Suprapubic skin (tissue), 4 donors: ENCODE data around the gene HAUS7. TPM values are rescaled to one million over a fixed set of nuclear protein-coding genes. Genes with fewer than 3 reads are reported as not detected.

Experiments used
- DNase-seq, 2 donors: peaks; one replicate each; pipeline ENCODE4 v3.0.0-alpha.2; 2019; ENCODE audit warnings: low spot score in 2 of 2
- H3K27ac ChIP-seq: fragments of 200-600 bp; sonication (generic); one replicate; pipeline ENCODE4 v1.5.1; 2019
- H3K27me3 ChIP-seq: fragments of 200-600 bp; sonication (generic); one replicate; pipeline ENCODE4 v1.5.1; 2019
- H3K36me3 ChIP-seq: fragments of 200-600 bp; sonication (generic); one replicate; pipeline ENCODE4 v1.5.1; 2019
- H3K4me1 ChIP-seq: fragments of 200-600 bp; sonication (generic); one replicate; pipeline ENCODE4 v1.5.1; 2019
- H3K4me3 ChIP-seq: fragments of 200-600 bp; sonication (generic); one replicate; pipeline ENCODE4 v1.5.1; 2019; ENCODE audit warnings: mild to moderate bottlenecking
- H3K9me3 ChIP-seq: fragments of 200-600 bp; sonication (generic); one replicate; pipeline ENCODE4 v1.5.1; 2019
- CTCF ChIP-seq, 2 donors: fragments of 200-600 bp in 1 of 2; fragments of 450-650 bp in 1 of 2; sonication (generic) in 1 of 2; IDR thresholded peaks; one replicate each; pipeline ENCODE4 v1.5.1; 2016 to 2019; ENCODE audit warnings: antibody characterized with exemption in 2 of 2, mild to moderate bottlenecking in 1 of 2, moderate library complexity in 1 of 2
- EP300 ChIP-seq: sonication (generic); formaldehyde crosslinking; IDR thresholded peaks from one replicate; pipeline ENCODE4 v1.6.1; 2017; ENCODE audit warnings: antibody characterized with exemption
- POLR2A ChIP-seq, 2 donors: fragments of 450-650 bp; IDR thresholded peaks; one replicate each; pipeline ENCODE4 v1.6.1; 2017; ENCODE audit warnings: antibody characterized with exemption in 2 of 2, mild to moderate bottlenecking in 2 of 2, moderate library complexity in 2 of 2
- POLR2AphosphoS5 ChIP-seq, 3 donors: sonication (generic); formaldehyde crosslinking; IDR thresholded peaks; one replicate each; pipeline ENCODE4 v1.6.1; 2017; ENCODE audit warnings: antibody characterized with exemption in 3 of 3
- WGBS: methylation state at CpG from one replicate; pipeline ENCODE4 v1.1.5; 2018; 5-methylcytosine and 5-hydroxymethylcytosine counted together
- total RNA-seq, 4 donors: library from RNA; depleted of rRNA; stranded (reverse); fragments of >200 nt; gene quantifications; one replicate each; pipeline ENCODE4 v1.1.0, GENCODE V29; 2016

The HAUS7 gene
- total RNA-seq, 4 donors from 2014 or later, result 16.4 to 43.4 (median 18.9) TPM

DNA sequence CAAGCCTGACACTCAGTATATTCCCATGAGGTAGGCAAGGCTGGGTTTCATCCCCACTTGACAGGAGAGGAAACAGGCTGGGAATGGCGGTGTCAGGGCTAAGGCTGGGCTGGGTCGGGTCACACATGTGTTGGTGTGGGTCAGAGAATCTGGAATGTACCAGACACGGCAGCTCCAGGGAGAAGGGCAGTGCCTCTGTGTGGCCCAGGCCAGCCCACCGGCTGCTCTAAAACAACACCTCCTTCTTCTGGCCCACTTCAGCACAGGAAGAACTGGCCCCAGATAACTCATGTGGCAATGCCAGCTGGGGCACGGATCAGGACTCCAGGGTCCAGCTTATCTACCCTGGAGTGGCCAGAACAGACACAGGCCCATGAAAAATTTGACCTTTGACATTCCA lies 6.3 kb downstream of the HAUS7 start:
- peaks cover 3% of the 10 kb centered on the region for H3K36me3 ChIP-seq
- no peak overlapping the region for H3K27ac ChIP-seq
- H3K9me3 ChIP-seq, result no peaks in the 10 kb centered on the region
- peaks cover 3% of the 10 kb centered on the region for H3K4me1 ChIP-seq
- H3K27me3 ChIP-seq, result no peaks in the 10 kb centered on the region
- 86% methylated on average over 5 of the region's 5 CpGs for WGBS
- no peak for TF ChIP-seq CTCF (IDR thresholded peaks at IDR 0.05)
- TF ChIP-seq POLR2A (IDR thresholded peaks at IDR 0.05), result no peak
- no peak for TF ChIP-seq POLR2AphosphoS5 (IDR thresholded peaks at IDR 0.05)
- TF ChIP-seq EP300, result no peak
- DNase-seq, result no peak
- H3K4me3 ChIP-seq, result no peak overlapping the region

DNA sequence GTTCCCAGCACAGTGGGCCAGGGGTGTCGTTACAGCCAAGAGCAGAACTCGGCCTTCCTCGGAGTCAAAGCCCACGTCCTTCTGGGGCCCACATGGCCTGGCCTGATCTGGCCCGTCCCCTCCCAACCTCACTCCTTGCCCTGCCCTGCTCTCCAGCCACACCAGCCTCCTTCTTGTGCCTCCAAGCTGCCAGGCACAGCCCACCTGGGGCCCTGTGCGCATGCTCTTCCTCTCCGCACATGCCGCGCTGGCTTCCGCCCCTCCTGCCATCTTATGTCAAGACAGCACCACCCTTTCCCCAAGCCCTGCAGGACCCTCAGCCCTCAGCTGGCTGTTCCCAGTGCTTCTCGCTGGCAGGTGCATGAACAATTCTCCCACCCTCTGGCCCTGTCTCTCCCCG lies 6.8 kb downstream of the HAUS7 start:
- TF ChIP-seq POLR2AphosphoS5 (IDR thresholded peaks at IDR 0.05), result no peak
- TF ChIP-seq POLR2A (IDR thresholded peaks at IDR 0.05), result no peak
- no peak for TF ChIP-seq EP300
- no peak for TF ChIP-seq CTCF (IDR thresholded peaks at IDR 0.05)
- Histone ChIP-seq H3K9me3 (no peaks in the 10 kb centered on the region), H3K27me3 (no peaks in the 10 kb centered on the region), H3K4me1 (no peaks in the 10 kb centered on the region), H3K36me3 (peaks cover 3% of the 10 kb centered on the region), H3K4me3 (no peak overlapping the region), H3K27ac (no peak overlapping the region)
- 87% methylated on average over 12 of the region's 12 CpGs for WGBS
- DNase-seq, result no peak

GRCh38 chrX:153463031-153463430 lies 7.3 kb downstream of the HAUS7 start:
- no peaks in the 10 kb centered on the region for H3K4me1 ChIP-seq
- H3K27ac ChIP-seq, result no peak overlapping the region
- H3K36me3 ChIP-seq, result peaks cover 3% of the 10 kb centered on the region
- no peak for TF ChIP-seq EP300
- TF ChIP-seq POLR2AphosphoS5 (IDR thresholded peaks at IDR 0.05), result no peak
- H3K9me3 ChIP-seq, result no peaks in the 10 kb centered on the region
- DNase-seq, result no peak
- WGBS, result 69% methylated on average over 3 of the region's 6 CpGs
- H3K4me3 ChIP-seq, result no peak overlapping the region
- no peaks in the 10 kb centered on the region for H3K27me3 ChIP-seq

DNA sequence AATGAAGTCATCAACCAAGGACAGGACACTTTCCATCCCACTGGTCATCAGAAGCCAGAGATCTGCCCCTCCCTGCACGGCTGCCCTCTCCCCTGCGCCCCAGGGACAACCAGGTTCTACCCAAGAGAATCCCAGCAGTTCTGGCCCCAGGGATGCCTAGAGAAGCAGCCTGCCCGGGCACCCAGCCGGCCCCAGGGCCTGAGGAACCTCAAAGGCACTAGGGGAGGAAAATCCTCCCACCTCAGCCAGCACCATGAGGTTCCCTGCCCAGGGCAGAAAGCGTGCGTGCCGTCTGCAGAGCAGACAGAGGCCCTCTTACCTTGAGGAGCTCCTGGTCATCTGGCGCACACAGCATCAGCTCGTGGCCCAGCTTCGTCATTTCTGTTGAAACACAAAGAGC lies 8.1 kb downstream of the HAUS7 start:
- Histone ChIP-seq H3K9me3 (no peaks in the 10 kb centered on the region), H3K36me3 (peaks cover 3% of the 10 kb centered on the region), H3K4me3 (no peak overlapping the region), H3K27ac (no peak overlapping the region), H3K27me3 (no peaks in the 10 kb centered on the region), H3K4me1 (no peaks in the 10 kb centered on the region)
- 95% methylated on average over 4 of the region's 10 CpGs for WGBS
- no peak for DNase-seq
- TF ChIP-seq EP300 (no peak), CTCF (IDR thresholded peaks at IDR 0.05) (no peak), POLR2AphosphoS5 (IDR thresholded peaks at IDR 0.05) (no peak), POLR2A (IDR thresholded peaks at IDR 0.05) (no peak)

DNA sequence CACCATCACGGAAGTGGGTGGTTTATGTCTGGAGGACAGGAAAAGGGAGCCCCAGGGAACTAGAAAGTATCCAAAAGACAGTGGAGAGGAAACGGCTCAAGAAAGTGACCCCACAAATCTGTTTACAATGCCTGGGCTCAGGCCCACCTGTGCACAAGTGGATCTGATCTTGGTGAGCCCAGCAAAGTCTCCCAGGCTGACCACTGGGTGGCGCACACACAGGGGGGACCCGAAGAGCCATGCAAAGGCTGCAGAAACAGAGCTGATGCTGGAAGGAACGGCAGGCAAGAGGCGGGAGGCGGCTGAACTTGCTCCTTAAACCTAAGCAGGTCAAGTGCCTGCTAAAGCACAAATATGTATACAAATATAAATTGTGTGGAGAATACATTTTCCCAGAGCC lies 9.6 kb downstream of the HAUS7 start:
- no peak for DNase-seq
- H3K4me1 ChIP-seq, result peaks cover 2% of the 10 kb centered on the region
- H3K9me3 ChIP-seq, result no peaks in the 10 kb centered on the region
- TF ChIP-seq POLR2A (IDR thresholded peaks at IDR 0.05) (no peak), EP300 (no peak), POLR2AphosphoS5 (IDR thresholded peaks at IDR 0.05) (no peak), CTCF (IDR thresholded peaks at IDR 0.05) (peak in 1 of 2 donors; percentile 45)
- WGBS, result 55% methylated on average over 7 of the region's 7 CpGs
- no peak overlapping the region for H3K27ac ChIP-seq
- peaks cover 3% of the 10 kb centered on the region for H3K36me3 ChIP-seq
- H3K4me3 ChIP-seq, result no peak overlapping the region
- no peaks in the 10 kb centered on the region for H3K27me3 ChIP-seq

GRCh38 chrX:153459986-153460385 lies 10.4 kb downstream of the HAUS7 start:
- Histone ChIP-seq H3K27ac (no peak overlapping the region), H3K36me3 (peaks cover 4% of the 10 kb centered on the region), H3K9me3 (no peaks in the 10 kb centered on the region), H3K4me3 (no peak overlapping the region), H3K4me1 (peaks cover 4% of the 10 kb centered on the region), H3K27me3 (no peaks in the 10 kb centered on the region)
- DNase-seq, result no peak
- TF ChIP-seq CTCF (IDR thresholded peaks at IDR 0.05) (no peak), POLR2A (IDR thresholded peaks at IDR 0.05) (no peak), POLR2AphosphoS5 (IDR thresholded peaks at IDR 0.05) (no peak)
- 86% methylated on average over 4 of the region's 4 CpGs for WGBS
